Spleen (tissue), 7 donors: ENCODE data around the gene ATP6V0A4.

ENCODE experiments used
- POLR2AphosphoS5 ChIP-seq, 3 donors: sonication (generic); formaldehyde crosslinking; IDR thresholded peaks; one replicate each; pipeline ENCODE4 v1.5.1; 2017; ENCODE audit warnings: antibody characterized with exemption in 3 of 3
- TF ChIP-seq, protein P1 (sequence below), 11 experiments: fragments of 200-600 bp in 7 of 11; fragments of 450-650 bp in 4 of 11; sonication (generic) in 4 of 11; IDR thresholded peaks in 8 of 11; conservative IDR thresholded peaks in 3 of 11; 1 replicate in 7 of 11; 2 replicates in 4 of 11; pipeline versions ENCODE4 v1.4.0 to v1.8.0; 2016 to 2021; ENCODE audit warnings: antibody characterized with exemption in 11 of 11, inconsistent platforms in 4 of 11, mild to moderate bottlenecking in 1 of 11
- donor health status: DM: no; HTN: no; CAD: no; lungs with moderate emphysema.
- donor health status: DM: no; HTN: no; CAD: no.
- donor health status: DM: no; HTN: no; CAD: no.

DNA sequence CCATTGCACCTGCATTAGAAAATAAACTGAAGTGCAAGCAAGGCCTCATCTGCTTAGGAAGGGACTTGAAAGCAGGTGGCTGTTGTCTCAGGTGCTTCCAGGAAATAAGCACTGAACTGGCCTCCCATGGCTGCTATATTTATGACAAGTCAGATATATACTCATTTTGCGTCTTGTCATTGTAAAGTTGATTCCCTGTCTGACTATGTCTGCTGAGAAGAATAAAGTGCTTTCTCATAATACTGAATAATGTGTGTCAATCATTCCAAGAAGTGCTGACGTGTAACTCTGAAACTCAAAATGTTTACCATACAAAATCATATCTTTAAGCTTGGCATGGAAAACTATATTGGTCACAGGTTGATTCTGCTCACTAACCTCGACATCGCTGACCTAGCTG lies 51.9 kb downstream of the ATP6V0A4 start:
- TF ChIP-seq, protein P1, sequence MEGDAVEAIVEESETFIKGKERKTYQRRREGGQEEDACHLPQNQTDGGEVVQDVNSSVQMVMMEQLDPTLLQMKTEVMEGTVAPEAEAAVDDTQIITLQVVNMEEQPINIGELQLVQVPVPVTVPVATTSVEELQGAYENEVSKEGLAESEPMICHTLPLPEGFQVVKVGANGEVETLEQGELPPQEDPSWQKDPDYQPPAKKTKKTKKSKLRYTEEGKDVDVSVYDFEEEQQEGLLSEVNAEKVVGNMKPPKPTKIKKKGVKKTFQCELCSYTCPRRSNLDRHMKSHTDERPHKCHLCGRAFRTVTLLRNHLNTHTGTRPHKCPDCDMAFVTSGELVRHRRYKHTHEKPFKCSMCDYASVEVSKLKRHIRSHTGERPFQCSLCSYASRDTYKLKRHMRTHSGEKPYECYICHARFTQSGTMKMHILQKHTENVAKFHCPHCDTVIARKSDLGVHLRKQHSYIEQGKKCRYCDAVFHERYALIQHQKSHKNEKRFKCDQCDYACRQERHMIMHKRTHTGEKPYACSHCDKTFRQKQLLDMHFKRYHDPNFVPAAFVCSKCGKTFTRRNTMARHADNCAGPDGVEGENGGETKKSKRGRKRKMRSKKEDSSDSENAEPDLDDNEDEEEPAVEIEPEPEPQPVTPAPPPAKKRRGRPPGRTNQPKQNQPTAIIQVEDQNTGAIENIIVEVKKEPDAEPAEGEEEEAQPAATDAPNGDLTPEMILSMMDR (IDR thresholded peaks at IDR 0.05 in 8 of 11, conservative IDR thresholded peaks at IDR 0.05 in 3 of 11): no peak
- TF ChIP-seq POLR2AphosphoS5 (IDR thresholded peaks at IDR 0.05): no peak
